ENCODE results near the gene SMURF2.

GRCh38 chr17:64698725-64699124 is 36.6 kb upstream of the SMURF2 start:
- TF ChIP-seq REST (IDR thresholded peaks at IDR 0.05; ENCODE audit: insufficient read depth in 1 of 2, low read depth in 2 of 2, low read length in 2 of 2), result no peak
- no peak for TF ChIP-seq SIN3A (IDR thresholded peaks at IDR 0.05; ENCODE audit: borderline replicate concordance, insufficient read depth, low read length)
- no peak for TF ChIP-seq TAF1 (IDR thresholded peaks at IDR 0.05; ENCODE audit: borderline replicate concordance, insufficient read depth, low read length)
- TF ChIP-seq POLR2AphosphoS5 (IDR thresholded peaks at IDR 0.05; ENCODE audit: low read depth, low read length), result no peak
- no peak for TF ChIP-seq FOXP2 (optimal IDR thresholded peaks at IDR 0.05; ENCODE audit: borderline replicate concordance, extremely low read depth, extremely low read length, insufficient read depth)
